Measurements from ENCODE around the gene CPA5. TPM values are rescaled to one million over a fixed set of nuclear protein-coding genes. Genes with fewer than 3 reads are reported as not detected.
A peak's percentile ranks its signal among the peaks of the same experiment; 100 is the strongest.

CPA5 gene
- total and polyA plus RNA-seq, 9 of the 15 experiments (the other 6 are each of a cell fraction or from before 2014, with no cell fraction given) = 0.13 to 2.4 (median 0.91) TPM

GRCh38 chr7:130400120-130400572, 55.5 kb downstream of the CPA5 start:
- Histone ChIP-seq H3K36me3 (ENCODE audit: control insufficient read depth, insufficient read depth, low read length) (no peaks in the 10 kb centered on the region), H3K27ac (ENCODE audit: extremely low read depth, low read depth, low read length) (no peak overlapping the region), H3K79me2 (ENCODE audit: control insufficient read depth, insufficient read depth, low read length) (no peaks in the 10 kb centered on the region), H3K9me1 (ENCODE audit: control insufficient read depth, insufficient read depth, low read length) (no peaks in the 10 kb centered on the region), H2AFZ (ENCODE audit: low read depth, low read length) (no peak overlapping the region), H3K4me2 (ENCODE audit: insufficient read depth, low read length) (no peak overlapping the region), H3K4me1 (replicated peaks in 1 of 2; ENCODE audit: control insufficient read depth in 2 of 2, insufficient read depth in 2 of 2, low read length in 2 of 2) (no peaks in the 10 kb centered on the region; a peak in 1 of 5 replicates), H3K27me3 (ENCODE audit: control insufficient read depth in 2 of 2, insufficient read depth in 2 of 2, low read length in 2 of 2) (peaks cover 3 to 12% of the 10 kb centered on the region in 2 experiments; a peak in 1 of 5 replicates), H3K9ac (ENCODE audit: insufficient read depth in 1 of 2, low read depth in 2 of 2, low read length in 2 of 2) (no peak overlapping the region), H3K4me3 (no peak overlapping the region), H4K20me1 (replicated peaks; ENCODE audit: control insufficient read depth, insufficient read depth, low read length) (no peaks in the 10 kb centered on the region), H3K9me3 (replicated peaks; ENCODE audit: control insufficient read depth, insufficient read depth, low read depth, low read length) (no peaks in the 10 kb centered on the region)
- in situ Hi-C loops (cut with MboI) = no loop called here
- 29% methylated on average over 4 of the region's 4 CpGs for WGBS (ENCODE audit: insufficient coverage, low coverage, missing lambda C conversion rate)
- ATAC-seq (no peak), FAIRE-seq (no peak), DNase-seq (ENCODE audit: extremely low read depth in 1 of 4, low spot score in 3 of 4) (no peak)
- ChIA-PET POLR2A (interaction anchor here (0.6 to 0.9 kb wide), 3 partner anchors 8 to 18 kb away, joined by 3 to 4 read pairs (median 3); no protein-coding TSS in a partner anchor), CTCF (ENCODE audit: low intra/inter-chr PET ratio) (no interaction called here)
- BruUV-seq (replicated peaks) = no TSS peak
- intact Hi-C loops (cut with micrococcal nuclease) = no loop called here
- TF ChIP-seq C11orf30 (IDR thresholded peaks at IDR 0.05; ENCODE audit: low read depth) = no peak
- TF ChIP-seq ATF3 (IDR thresholded peaks at IDR 0.05) = peak; percentile 30; the same call in 1 of the 2 replicates
- TF ChIP-seq ATF3 (CRISPR knock-in tag; conservative IDR thresholded peaks at IDR 0.05) = no peak
- no peak for TF ChIP-seq CEBPG (CRISPR knock-in tag; IDR thresholded peaks at IDR 0.05)
- peak; percentile 84 to 93 for TF ChIP-seq CEBPG (tag; conservative IDR thresholded peaks at IDR 0.05 in 1 of 2, IDR thresholded peaks at IDR 0.05 in 1 of 2)

All from K562 (cell line).